Prostate gland (tissue), 2 donors: ENCODE data around the gene HNRNPF. TPM values are rescaled to one million over a fixed set of nuclear protein-coding genes. Genes with fewer than 3 reads are reported as not detected.
A peak's percentile ranks its signal among the peaks of the same experiment; 100 is the strongest.

ENCODE experiments used
- DNase-seq: peaks from one replicate; pipeline ENCODE4 v3.0.0-alpha.2; 2019; ENCODE audit warnings: low spot score
- H3K27ac ChIP-seq, 2 donors: fragments of 200-600 bp; sonication (generic); 2 replicates each; pipeline ENCODE4 v1.5.1; 2017 to 2019
- H3K27me3 ChIP-seq: fragments of 200-600 bp; sonication (generic); replicated peaks from 2 replicates; pipeline ENCODE4 v1.5.1; 2019; ENCODE audit not compliant: insufficient read depth
- H3K36me3 ChIP-seq, 2 donors: fragments of 200-600 bp; sonication (generic); 1 replicate in 1 of 2; 2 replicates in 1 of 2; pipeline versions ENCODE4 v1.5.1 to v1.8.1; 2017 to 2019
- H3K4me1 ChIP-seq: fragments of 200-600 bp; sonication (generic); replicated peaks from 2 replicates; pipeline ENCODE4 v1.5.1; 2019
- H3K4me3 ChIP-seq, 2 donors: fragments of 200-600 bp; sonication (generic); 2 replicates each; pipeline ENCODE4 v1.5.1; 2017 to 2019
- H3K9me3 ChIP-seq: fragments of 200-600 bp; sonication (generic); 2 replicates; pipeline ENCODE4 v1.5.1; 2017
- POLR2A ChIP-seq: fragments of 450-650 bp; IDR thresholded peaks from one replicate; pipeline ENCODE4 v1.6.1; 2016; ENCODE audit warnings: antibody characterized with exemption, mild to moderate bottlenecking
- POLR2AphosphoS5 ChIP-seq: sonication (generic); formaldehyde crosslinking; IDR thresholded peaks from one replicate; pipeline ENCODE4 v1.6.1; 2017; ENCODE audit warnings: antibody characterized with exemption
- WGBS: methylation state at CpG from one replicate; pipeline ENCODE4 v1.1.5; 2018; 5-methylcytosine and 5-hydroxymethylcytosine counted together
- intact Hi-C: fragments of 100-400 bp; cut with DNase I; formaldehyde crosslinking; loops from one replicate; pipeline ENCODE4 v1.14.2; 2022
- total RNA-seq, 2 donors: library from RNA; depleted of rRNA; stranded (reverse); fragments of >200 nt; gene quantifications; one replicate each; pipeline ENCODE4 v1.1.0, GENCODE V29; 2016
- TF ChIP-seq, protein P1 (sequence below), 4 experiments: fragments of 200-600 bp in 2 of 4; fragments of 450-650 bp in 2 of 4; sonication (generic) in 2 of 4; IDR thresholded peaks; 1 replicate in 3 of 4; 2 replicates in 1 of 4; pipeline ENCODE4 v1.5.1; 2016 to 2019; ENCODE audit warnings: antibody characterized with exemption in 4 of 4, mild to moderate bottlenecking in 2 of 4, moderate library complexity in 2 of 4

Gene HNRNPF
- total RNA-seq, 2 donors from 2014 or later = 175 to 199 TPM

DNA sequence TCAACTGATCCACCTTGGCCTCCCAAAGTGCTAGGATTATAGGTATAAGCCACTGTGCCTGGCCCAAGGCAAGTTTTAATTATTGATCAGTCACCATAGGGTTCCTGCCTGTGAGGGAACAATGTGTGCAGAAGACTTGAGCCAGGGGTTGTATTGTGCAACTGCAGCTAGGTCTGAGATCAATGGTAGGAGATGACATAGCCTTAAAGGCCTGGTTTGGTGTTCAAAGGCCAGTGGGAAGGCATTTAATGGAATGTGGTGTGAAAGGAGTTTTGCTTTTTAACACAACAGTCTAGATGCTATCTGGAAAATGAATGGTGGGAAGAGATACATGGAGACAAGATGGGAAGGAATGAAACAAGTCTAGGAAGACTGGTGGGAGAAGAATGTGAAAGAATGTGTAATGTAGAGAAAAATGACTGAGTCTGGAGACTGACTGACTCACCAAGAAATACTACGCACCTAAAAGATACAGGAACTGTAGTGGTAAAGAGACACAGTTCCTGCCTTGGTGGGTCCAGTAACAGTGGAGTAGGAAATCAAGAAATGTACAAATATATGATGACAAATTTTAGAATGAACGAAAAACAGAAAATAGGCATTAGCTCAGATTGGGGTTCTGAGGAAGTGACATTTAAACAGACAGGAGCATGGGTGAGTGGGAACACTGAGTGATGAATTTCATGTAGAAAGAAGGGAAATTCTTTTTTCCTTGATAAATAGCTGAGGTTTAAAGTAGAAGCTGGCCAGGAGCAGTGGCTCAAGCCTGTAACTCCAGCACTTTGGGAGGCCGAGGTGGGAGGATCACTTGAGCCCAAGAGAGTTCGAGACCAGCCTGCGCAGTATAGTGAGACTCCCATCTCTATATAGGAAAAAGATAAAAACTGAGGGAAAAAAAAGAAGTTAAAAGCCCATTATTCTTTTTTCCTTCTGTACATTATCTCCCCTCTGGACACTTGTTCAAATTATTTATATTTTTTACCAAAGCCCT is 9.4 kb downstream of the HNRNPF start:
- 92% methylated on average over 5 of the region's 5 CpGs for WGBS
- H3K27ac ChIP-seq = no peak overlapping the region
- no peak overlapping the region for H3K4me3 ChIP-seq
- no peaks in the 10 kb centered on the region for H3K27me3 ChIP-seq
- H3K4me1 ChIP-seq = peaks cover 3% of the 10 kb centered on the region
- no peaks in the 10 kb centered on the region for H3K36me3 ChIP-seq
- DNase-seq = no peak
- intact Hi-C loops = no loop called here
- no peak for TF ChIP-seq POLR2AphosphoS5
- no peak for TF ChIP-seq POLR2A
- TF ChIP-seq, protein P1, sequence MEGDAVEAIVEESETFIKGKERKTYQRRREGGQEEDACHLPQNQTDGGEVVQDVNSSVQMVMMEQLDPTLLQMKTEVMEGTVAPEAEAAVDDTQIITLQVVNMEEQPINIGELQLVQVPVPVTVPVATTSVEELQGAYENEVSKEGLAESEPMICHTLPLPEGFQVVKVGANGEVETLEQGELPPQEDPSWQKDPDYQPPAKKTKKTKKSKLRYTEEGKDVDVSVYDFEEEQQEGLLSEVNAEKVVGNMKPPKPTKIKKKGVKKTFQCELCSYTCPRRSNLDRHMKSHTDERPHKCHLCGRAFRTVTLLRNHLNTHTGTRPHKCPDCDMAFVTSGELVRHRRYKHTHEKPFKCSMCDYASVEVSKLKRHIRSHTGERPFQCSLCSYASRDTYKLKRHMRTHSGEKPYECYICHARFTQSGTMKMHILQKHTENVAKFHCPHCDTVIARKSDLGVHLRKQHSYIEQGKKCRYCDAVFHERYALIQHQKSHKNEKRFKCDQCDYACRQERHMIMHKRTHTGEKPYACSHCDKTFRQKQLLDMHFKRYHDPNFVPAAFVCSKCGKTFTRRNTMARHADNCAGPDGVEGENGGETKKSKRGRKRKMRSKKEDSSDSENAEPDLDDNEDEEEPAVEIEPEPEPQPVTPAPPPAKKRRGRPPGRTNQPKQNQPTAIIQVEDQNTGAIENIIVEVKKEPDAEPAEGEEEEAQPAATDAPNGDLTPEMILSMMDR (IDR thresholded peaks at IDR 0.05) = no peak
- H3K9me3 ChIP-seq = no peaks in the 10 kb centered on the region

GRCh38 chr10:43398939-43399319 is 10.1 kb downstream of the HNRNPF start:
- no peak for DNase-seq
- Histone ChIP-seq H3K27ac (no peak overlapping the region), H3K4me3 (no peak overlapping the region), H3K27me3 (no peaks in the 10 kb centered on the region), H3K9me3 (no peaks in the 10 kb centered on the region), H3K36me3 (no peaks in the 10 kb centered on the region), H3K4me1 (peaks cover 3% of the 10 kb centered on the region)
- intact Hi-C loops = no loop called here
- TF ChIP-seq POLR2A (no peak), POLR2AphosphoS5 (no peak)
- TF ChIP-seq, protein P1 (IDR thresholded peaks at IDR 0.05) = no peak
- WGBS = 62% methylated on average over 2 of the region's 2 CpGs

GRCh38 chr10:43396928-43397624 is 11.9 kb downstream of the HNRNPF start:
- H3K36me3 ChIP-seq = peaks cover 0 to 11% of the 10 kb centered on the region in 2 donors
- peak; percentile 89 for DNase-seq
- under 1% methylated on average over 53 of the region's 70 CpGs for WGBS
- H3K4me3 ChIP-seq = peak overlapping the region; percentile 71 to 90
- H3K27me3 ChIP-seq = no peaks in the 10 kb centered on the region
- TF ChIP-seq POLR2A (peak; percentile 54), POLR2AphosphoS5 (peak; percentile 84)
- TF ChIP-seq, protein P1 (IDR thresholded peaks at IDR 0.05) = peak in 1 of 4 experiments; percentile 7
- H3K4me1 ChIP-seq = peaks cover 3% of the 10 kb centered on the region
- H3K9me3 ChIP-seq = no peaks in the 10 kb centered on the region
- H3K27ac ChIP-seq = peak overlapping the region; percentile 99 to 100
- intact Hi-C loops = no loop called here

GRCh38 chr10:43396061-43396927 is 12.7 kb downstream of the HNRNPF start:
- peak overlapping the region; percentile 71 to 90 for H3K4me3 ChIP-seq
- peak overlapping the region; percentile 99 to 100 for H3K27ac ChIP-seq
- TF ChIP-seq POLR2AphosphoS5 (peak; percentile 36), POLR2A (peak; percentile 31)
- TF ChIP-seq, protein P1 (IDR thresholded peaks at IDR 0.05) = no peak
- H3K4me1 ChIP-seq = peaks cover 3% of the 10 kb centered on the region
- intact Hi-C loops = no loop called here
- H3K9me3 ChIP-seq = no peaks in the 10 kb centered on the region
- peak; percentile 88 for DNase-seq
- peaks cover 0 to 18% of the 10 kb centered on the region in 2 donors for H3K36me3 ChIP-seq
- no peaks in the 10 kb centered on the region for H3K27me3 ChIP-seq
- WGBS = 1% methylated on average over 43 of the region's 71 CpGs
